Trophoblast cell (in vitro differentiated cells and primary cell): Measurements from ENCODE around the gene LIN7C.

ENCODE experiments used
- DNase-seq, 2 donors: peaks; one replicate each; pipeline ENCODE4 v3.0.0-alpha.2; 2016
- H2AFZ ChIP-seq: 2 replicates; pipeline ENCODE4 v1.6.1; 2013; ENCODE audit warnings: low read length, moderate library complexity, mild to moderate bottlenecking; ENCODE audit not compliant: insufficient read depth, poor library complexity
- H2AK5ac ChIP-seq: 2 replicates; pipeline ENCODE4 v1.6.1; 2013; ENCODE audit warnings: mild to moderate bottlenecking, low read length
- H2BK120ac ChIP-seq: 2 replicates; pipeline ENCODE4 v1.6.1; 2013; ENCODE audit warnings: low read length, mild to moderate bottlenecking, moderate library complexity; ENCODE audit not compliant: insufficient read depth, poor library complexity
- H2BK12ac ChIP-seq: 2 replicates; pipeline ENCODE4 v1.6.1; 2013; ENCODE audit warnings: mild to moderate bottlenecking, low read length, moderate library complexity
- H2BK5ac ChIP-seq: 2 replicates; pipeline ENCODE4 v1.6.1; 2013; ENCODE audit warnings: low read length, low read depth, moderate library complexity, mild to moderate bottlenecking; ENCODE audit not compliant: poor library complexity
- H3K14ac ChIP-seq: 2 replicates; pipeline ENCODE4 v1.6.1; 2013; ENCODE audit warnings: mild to moderate bottlenecking, low read length
- H3K18ac ChIP-seq: 2 replicates; pipeline ENCODE4 v1.6.1; 2013; ENCODE audit warnings: mild to moderate bottlenecking, low read length
- H3K23ac ChIP-seq: 2 replicates; pipeline ENCODE4 v1.6.1; 2013; ENCODE audit warnings: low read length
- H3K27ac ChIP-seq: 2 replicates; pipeline ENCODE4 v1.5.1; 2013; ENCODE audit warnings: low read depth, mild to moderate bottlenecking, inconsistent platforms, low read length, moderate library complexity
- H3K27me3 ChIP-seq: 2 replicates; pipeline ENCODE4 v1.6.1; 2013; ENCODE audit warnings: inconsistent platforms, mild to moderate bottlenecking, low read length, moderate library complexity; ENCODE audit not compliant: insufficient read depth
- H3K36me3 ChIP-seq, 2 experiments: 1 replicate in 1 of 2; 2 replicates in 1 of 2; pipeline ENCODE4 v1.6.1; 2013; ENCODE audit warnings: low read length in 2 of 2, mild to moderate bottlenecking in 2 of 2, moderate library complexity in 1 of 2; ENCODE audit not compliant: insufficient read depth in 2 of 2, control insufficient read depth in 1 of 2
- H3K4ac ChIP-seq: 2 replicates; pipeline ENCODE4 v1.6.1; 2013; ENCODE audit warnings: low read depth, mild to moderate bottlenecking, low read length, moderate library complexity
- H3K4me1 ChIP-seq, 2 experiments: 1 replicate in 1 of 2; 2 replicates in 1 of 2; pipeline ENCODE4 v1.6.1; 2013; ENCODE audit warnings: low read length in 2 of 2, mild to moderate bottlenecking in 2 of 2, moderate library complexity in 1 of 2; ENCODE audit not compliant: insufficient read depth in 2 of 2, control insufficient read depth in 1 of 2
- H3K4me2 ChIP-seq: 2 replicates; pipeline ENCODE4 v1.6.1; 2013; ENCODE audit warnings: inconsistent platforms, mild to moderate bottlenecking, low read length, moderate library complexity
- H3K4me3 ChIP-seq: 2 replicates; pipeline ENCODE4 v1.5.1; 2013; ENCODE audit warnings: mild to moderate bottlenecking, low read depth, low read length, inconsistent platforms
- H3K79me1 ChIP-seq: one replicate; pipeline ENCODE4 v1.6.1; 2013; ENCODE audit warnings: low read length
- H3K79me2 ChIP-seq: 2 replicates; pipeline ENCODE4 v1.6.1; 2013; ENCODE audit warnings: low read length, mild to moderate bottlenecking; ENCODE audit not compliant: control insufficient read depth, insufficient read depth, poor library complexity
- H3K9ac ChIP-seq: 2 replicates; pipeline ENCODE4 v1.6.1; 2013; ENCODE audit warnings: mild to moderate bottlenecking, low read length
- H3K9me3 ChIP-seq: 2 replicates; pipeline ENCODE4 v1.6.1; 2013; ENCODE audit warnings: low read depth, mild to moderate bottlenecking, control low read depth, inconsistent platforms, low read length; ENCODE audit not compliant: insufficient read depth
- H4K12ac ChIP-seq: 2 replicates; pipeline ENCODE4 v1.6.1; 2013; ENCODE audit warnings: low read depth, mild to moderate bottlenecking, low read length, moderate library complexity
- H4K8ac ChIP-seq: 2 replicates; pipeline ENCODE4 v1.6.1; 2013; ENCODE audit warnings: low read depth, mild to moderate bottlenecking, low read length, moderate library complexity
- H4K91ac ChIP-seq: one replicate; pipeline ENCODE4 v1.6.1; 2013; ENCODE audit warnings: low read depth, mild to moderate bottlenecking, low read length, moderate library complexity
- WGBS: extraction: QIAGEN DNeasy Blood & Tissue Kit; methylation state at CpG from one replicate; pipeline ENCODE4 v1.1.7; 2013; ENCODE audit warnings: missing lambda C conversion rate; ENCODE audit not compliant: insufficient read length, insufficient coverage; ENCODE audit errors: extremely low coverage; 5-methylcytosine and 5-hydroxymethylcytosine counted together

LIN7C gene

GRCh38 chr11:27535103-27535502, 28.5 kb upstream of the LIN7C start:
- H2AK5ac ChIP-seq: no peak overlapping the region
- no peak overlapping the region for H3K23ac ChIP-seq
- no peak overlapping the region for H3K27ac ChIP-seq
- no peak overlapping the region for H3K4me2 ChIP-seq
- no peak overlapping the region for H3K4ac ChIP-seq
- no peaks in the 10 kb centered on the region for H3K79me1 ChIP-seq
- no peaks in the 10 kb centered on the region for H3K9me3 ChIP-seq
- no peak overlapping the region for H2AFZ ChIP-seq
- no peak overlapping the region for H3K9ac ChIP-seq
- H2BK5ac ChIP-seq: no peak overlapping the region
- whole genome bisulfite sequencing: no CpG with 5 or more reads among the region's 2 CpGs
- no peaks in the 10 kb centered on the region for H3K36me3 ChIP-seq
- no peak for DNase-seq
- no peaks in the 10 kb centered on the region for H3K4me1 ChIP-seq
- no peaks in the 10 kb centered on the region for H3K27me3 ChIP-seq
- H3K79me2 ChIP-seq: no peaks in the 10 kb centered on the region
- no peak overlapping the region for H4K12ac ChIP-seq
- no peak overlapping the region for H2BK120ac ChIP-seq
- H4K8ac ChIP-seq: no peak overlapping the region
- no peak overlapping the region for H2BK12ac ChIP-seq
- no peak overlapping the region for H3K14ac ChIP-seq
- no peak overlapping the region for H3K18ac ChIP-seq
- no peak overlapping the region for H4K91ac ChIP-seq
- no peak overlapping the region for H3K4me3 ChIP-seq

DNA sequence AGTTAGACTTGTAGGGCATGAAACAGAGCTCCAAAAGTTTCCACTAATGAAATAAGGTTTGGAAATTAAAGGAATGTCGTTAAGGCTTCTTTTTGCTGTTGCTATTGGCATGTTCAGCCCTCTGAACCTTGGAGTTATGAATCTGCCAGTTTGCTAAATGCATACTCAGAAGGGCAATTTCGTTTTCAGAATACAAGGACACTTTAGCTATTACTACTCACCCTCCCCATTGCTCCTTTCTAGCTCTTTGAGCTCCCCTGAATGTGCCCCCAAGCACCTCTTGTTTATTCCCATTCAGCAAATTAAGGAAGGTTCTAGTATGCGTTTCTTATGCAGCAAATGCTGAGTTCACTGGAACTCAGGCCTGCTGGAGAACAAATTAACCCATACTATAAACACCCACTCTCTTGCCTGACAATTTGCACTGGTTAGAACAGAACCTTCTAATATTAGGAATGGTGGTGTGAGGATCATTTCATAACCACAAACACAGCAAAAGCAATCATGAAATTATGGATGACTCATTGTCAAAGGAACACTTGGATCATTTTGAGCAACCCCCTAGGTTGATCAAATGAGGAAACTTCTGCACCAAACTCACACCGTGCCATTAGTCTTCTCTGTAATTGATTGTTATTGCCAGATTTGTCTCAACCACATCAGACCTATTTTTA, 26.2 kb upstream of the LIN7C start:
- Histone ChIP-seq H2BK120ac (no peak overlapping the region), H3K23ac (no peak overlapping the region), H3K79me1 (no peaks in the 10 kb centered on the region), H3K27ac (no peak overlapping the region), H2AK5ac (no peak overlapping the region), H3K18ac (no peak overlapping the region), H3K4me2 (no peak overlapping the region), H3K4me3 (no peak overlapping the region), H2BK5ac (no peak overlapping the region), H3K4ac (no peak overlapping the region), H3K4me1 (no peaks in the 10 kb centered on the region), H4K8ac (no peak overlapping the region), H4K12ac (no peak overlapping the region), H3K27me3 (no peaks in the 10 kb centered on the region), H3K14ac (no peak overlapping the region), H4K91ac (no peak overlapping the region), H2AFZ (no peak overlapping the region), H3K36me3 (no peaks in the 10 kb centered on the region), H3K79me2 (no peaks in the 10 kb centered on the region), H3K9ac (no peak overlapping the region), H2BK12ac (no peak overlapping the region), H3K9me3 (no peaks in the 10 kb centered on the region)
- no peak for DNase-seq
- no CpG with 5 or more reads among the region's 4 CpGs for WGBS

- H4K12ac ChIP-seq: no peak overlapping the region
- no peak overlapping the region for H2AFZ ChIP-seq
- H3K36me3 ChIP-seq: no peaks in the 10 kb centered on the region
- no peak overlapping the region for H3K23ac ChIP-seq
- no peaks in the 10 kb centered on the region for H3K4me1 ChIP-seq
- no peak overlapping the region for H2BK12ac ChIP-seq
- no peak overlapping the region for H3K18ac ChIP-seq
- H2AK5ac ChIP-seq: no peak overlapping the region
- DNase-seq: no peak
- no peak overlapping the region for H2BK120ac ChIP-seq
- no peak overlapping the region for H3K4me3 ChIP-seq
- H4K91ac ChIP-seq: no peak overlapping the region
- H3K4me2 ChIP-seq: no peak overlapping the region
- no peak overlapping the region for H2BK5ac ChIP-seq
- no peak overlapping the region for H3K27ac ChIP-seq
- H3K79me1 ChIP-seq: no peaks in the 10 kb centered on the region
- H3K79me2 ChIP-seq: no peaks in the 10 kb centered on the region
- H3K4ac ChIP-seq: no peak overlapping the region
- no peak overlapping the region for H3K9ac ChIP-seq
- H4K8ac ChIP-seq: no peak overlapping the region
- no peaks in the 10 kb centered on the region for H3K9me3 ChIP-seq
- no peak overlapping the region for H3K14ac ChIP-seq
- H3K27me3 ChIP-seq: no peaks in the 10 kb centered on the region
Observed at GRCh38 chr11:27528712-27529111, 22.1 kb upstream of the LIN7C start.

GRCh38 chr11:27526535-27526934, 20.0 kb upstream of the LIN7C start:
- Histone ChIP-seq H2AFZ (no peak overlapping the region), H3K27me3 (no peaks in the 10 kb centered on the region), H3K4ac (no peak overlapping the region), H4K12ac (no peak overlapping the region), H4K91ac (no peak overlapping the region), H3K79me2 (no peaks in the 10 kb centered on the region), H2BK5ac (no peak overlapping the region), H3K4me1 (no peaks in the 10 kb centered on the region), H3K23ac (no peak overlapping the region), H3K4me2 (no peak overlapping the region), H3K14ac (no peak overlapping the region), H3K4me3 (no peak overlapping the region), H2BK12ac (no peak overlapping the region), H3K36me3 (no peaks in the 10 kb centered on the region), H3K79me1 (no peaks in the 10 kb centered on the region), H2BK120ac (no peak overlapping the region), H3K9me3 (no peaks in the 10 kb centered on the region), H2AK5ac (no peak overlapping the region), H3K18ac (no peak overlapping the region), H3K9ac (no peak overlapping the region), H3K27ac (no peak overlapping the region), H4K8ac (no peak overlapping the region)
- no peak for DNase-seq
- no CpG with 5 or more reads among the region's 2 CpGs for WGBS
